Measurements from ENCODE around the gene LHPP.

LHPP gene

DNA sequence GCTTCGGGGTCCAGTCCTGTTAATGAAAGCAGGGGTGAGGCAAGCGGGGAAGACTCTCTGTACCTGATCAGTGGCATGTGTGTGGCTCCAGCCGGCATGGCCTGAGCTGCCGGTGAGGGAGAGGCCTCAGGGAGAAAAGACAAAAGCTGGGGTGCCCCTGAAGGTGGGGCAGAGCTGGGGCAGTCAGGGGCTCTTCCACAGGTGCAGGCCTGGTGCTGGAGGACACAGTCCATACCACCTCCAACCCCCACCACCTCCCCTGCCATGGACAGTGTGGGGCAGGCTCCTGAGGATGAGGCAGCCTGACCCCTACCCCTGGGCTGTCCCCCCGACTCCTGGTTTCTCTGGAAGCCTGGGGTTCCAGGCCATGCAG is 129.5 kb downstream of the LHPP start:
- Histone ChIP-seq H4K20me1 (ENCODE audit: control insufficient read depth, insufficient read depth, low read depth, low read length) (no peaks in the 10 kb centered on the region), H3K4me2 (ENCODE audit: low read length) (no peak overlapping the region), H3F3A (ENCODE audit: control insufficient read depth, insufficient read depth) (no peaks in the 10 kb centered on the region), H3K36me3 (ENCODE audit: control insufficient read depth, low read length) (no peaks in the 10 kb centered on the region), H3K79me2 (ENCODE audit: control insufficient read depth, low read length) (no peaks in the 10 kb centered on the region), H3K4me3 (ENCODE audit: low read length) (no peak overlapping the region), H3K27ac (ENCODE audit: low read depth, low read length) (no peak overlapping the region), H3K27me3 (ENCODE audit: control insufficient read depth, low read length) (no peaks in the 10 kb centered on the region), H3K4me1 (ENCODE audit: control insufficient read depth, low read length) (peaks cover 5% of the 10 kb centered on the region), H3K9me2 (replicated peaks; ENCODE audit: control insufficient read depth, low read length) (no peaks in the 10 kb centered on the region), H3K9me3 (ENCODE audit: control insufficient read depth, insufficient read depth, low read length) (no peaks in the 10 kb centered on the region)
- TF ChIP-seq CTCF (IDR thresholded peaks at IDR 0.05; ENCODE audit: low read depth, low read length, poor library complexity, severe bottlenecking) (no peak), EZH2phosphoT487 (IDR thresholded peaks at IDR 0.05; ENCODE audit: borderline replicate concordance, low read length) (no peak)

GRCh38 chr10:124592101-124592500 is 130.5 kb downstream of the LHPP start:
- Histone ChIP-seq H3K36me3 (ENCODE audit: control insufficient read depth, low read length) (no peaks in the 10 kb centered on the region), H4K20me1 (ENCODE audit: control insufficient read depth, insufficient read depth, low read depth, low read length) (no peaks in the 10 kb centered on the region), H3K79me2 (ENCODE audit: control insufficient read depth, low read length) (no peaks in the 10 kb centered on the region), H3K9me2 (replicated peaks; ENCODE audit: control insufficient read depth, low read length) (no peaks in the 10 kb centered on the region), H3K4me3 (ENCODE audit: low read length) (no peak overlapping the region), H3F3A (ENCODE audit: control insufficient read depth, insufficient read depth) (no peaks in the 10 kb centered on the region), H3K4me1 (ENCODE audit: control insufficient read depth, low read length) (no peaks in the 10 kb centered on the region), H3K9me3 (ENCODE audit: control insufficient read depth, insufficient read depth, low read length) (no peaks in the 10 kb centered on the region), H3K27me3 (ENCODE audit: control insufficient read depth, low read length) (no peaks in the 10 kb centered on the region), H3K4me2 (ENCODE audit: low read length) (no peak overlapping the region), H3K27ac (ENCODE audit: low read depth, low read length) (no peak overlapping the region)
- TF ChIP-seq EZH2phosphoT487 (IDR thresholded peaks at IDR 0.05; ENCODE audit: borderline replicate concordance, low read length) (no peak), CTCF (IDR thresholded peaks at IDR 0.05; ENCODE audit: low read depth, low read length, poor library complexity, severe bottlenecking) (no peak)

GRCh38 chr10:124592736-124593430 is 131.3 kb downstream of the LHPP start:
- no peaks in the 10 kb centered on the region for H3K9me2 ChIP-seq (replicated peaks; ENCODE audit: control insufficient read depth, low read length)
- no peak overlapping the region for H3K4me2 ChIP-seq (ENCODE audit: low read length)
- no peaks in the 10 kb centered on the region for H3K79me2 ChIP-seq (ENCODE audit: control insufficient read depth, low read length)
- H3K4me3 ChIP-seq (ENCODE audit: low read length) = no peak overlapping the region
- H3K36me3 ChIP-seq (ENCODE audit: control insufficient read depth, low read length) = no peaks in the 10 kb centered on the region
- no peaks in the 10 kb centered on the region for H3K9me3 ChIP-seq (ENCODE audit: control insufficient read depth, insufficient read depth, low read length)
- H3K27me3 ChIP-seq (ENCODE audit: control insufficient read depth, low read length) = no peaks in the 10 kb centered on the region
- no peak overlapping the region for H3K27ac ChIP-seq (ENCODE audit: low read depth, low read length)
- H3K4me1 ChIP-seq (ENCODE audit: control insufficient read depth, low read length) = peaks cover 6% of the 10 kb centered on the region
- no peaks in the 10 kb centered on the region for H4K20me1 ChIP-seq (ENCODE audit: control insufficient read depth, insufficient read depth, low read depth, low read length)
- no peaks in the 10 kb centered on the region for H3F3A ChIP-seq (ENCODE audit: control insufficient read depth, insufficient read depth)
- TF ChIP-seq CTCF (IDR thresholded peaks at IDR 0.05; ENCODE audit: low read depth, low read length, poor library complexity, severe bottlenecking) (no peak), EZH2phosphoT487 (IDR thresholded peaks at IDR 0.05; ENCODE audit: borderline replicate concordance, low read length) (no peak)
